ENCODE measurements around the gene BICRA.
"Not testable (repeated sequence)": the region's sequence is repeated elsewhere in the genome, so short reads cannot be mapped to it uniquely, and the experiment has no call there.

BICRA gene

GRCh38 chr19:47694466-47695273 lies 85.7 kb downstream of the BICRA start:
- DNase-seq = no peak

GRCh38 chr19:47695533-47696262 lies 86.8 kb downstream of the BICRA start:
- no peak for DNase-seq

GRCh38 chr19:47696635-47697034 lies 87.7 kb downstream of the BICRA start:
- DNase-seq = no peak

- DNase-seq = no peak
Measured at GRCh38 chr19:47697863-47698609, 89.1 kb downstream of the BICRA start.

GRCh38 chr19:47698631-47699359 lies 89.9 kb downstream of the BICRA start:
- DNase-seq = no peak

GRCh38 chr19:47699360-47699917 lies 90.5 kb downstream of the BICRA start:
- no peak for DNase-seq

- DNase-seq = no peak
Measured at GRCh38 chr19:47700934-47701716, 92.2 kb downstream of the BICRA start.

- DNase-seq = no peak
Measured at GRCh38 chr19:47701717-47702552, 93.0 kb downstream of the BICRA start.

- DNase-seq = no peak
Measured at GRCh38 chr19:47702671-47703070, 93.7 kb downstream of the BICRA start.

- DNase-seq = no peak
Measured at GRCh38 chr19:47703301-47703700, 94.4 kb downstream of the BICRA start.

GRCh38 chr19:47704024-47704423 lies 95.1 kb downstream of the BICRA start:
- DNase-seq = no peak

- DNase-seq = no peak
Measured at GRCh38 chr19:47704656-47705055, 95.7 kb downstream of the BICRA start.

- no peak for DNase-seq
Measured at GRCh38 chr19:47707135-47707925, 98.4 kb downstream of the BICRA start.

GRCh38 chr19:47711652-47712242 lies 102.8 kb downstream of the BICRA start:
- DNase-seq = no peak

GRCh38 chr19:47713046-47714021 lies 104.4 kb downstream of the BICRA start, which contains the start of gene EHD2:
Gene EHD2 (plus strand): TSS chr19:47713422. CDS start chr19:47716613, 3,191 bp downstream.
- no peak for DNase-seq

GRCh38 chr19:47714339-47714738 lies 105.4 kb downstream of the BICRA start:
- DNase-seq = no peak

- not testable (repeated sequence) for DNase-seq
Measured at GRCh38 chr19:47714855-47715254, 105.9 kb downstream of the BICRA start.

All from activated gamma-delta T cell (primary cell).